ENCODE measurements around the gene ANKRD44. TPM values are rescaled to one million over a fixed set of nuclear protein-coding genes. Genes with fewer than 3 reads are reported as not detected.
"Not testable (repeated sequence)": the region's sequence is repeated elsewhere in the genome, so short reads cannot be mapped to it uniquely, and the experiment has no call there.

Gene ANKRD44
- total RNA-seq, 1 donor from 2014 or later, result 35.4 TPM

DNA sequence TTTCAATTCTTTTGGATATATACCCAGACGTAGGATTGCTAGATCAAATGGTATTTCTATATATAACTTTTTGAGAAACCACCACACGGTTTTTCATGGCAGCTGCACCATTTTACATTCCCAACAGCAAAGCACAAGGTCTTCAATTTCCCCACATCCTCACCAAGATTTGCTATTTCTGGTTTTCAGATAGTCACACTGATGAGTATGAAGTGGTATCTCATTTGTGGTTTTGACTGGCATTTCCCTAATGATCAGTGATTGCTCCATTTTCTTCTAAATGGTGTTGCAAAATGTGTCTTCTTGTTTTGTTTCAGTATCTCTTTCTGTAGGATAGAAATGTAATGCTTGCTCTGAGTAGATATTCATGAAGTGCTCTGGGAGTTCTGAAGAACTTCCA lies 52.0 kb downstream of the ANKRD44 start:
- DNase-seq, result no peak

DNA sequence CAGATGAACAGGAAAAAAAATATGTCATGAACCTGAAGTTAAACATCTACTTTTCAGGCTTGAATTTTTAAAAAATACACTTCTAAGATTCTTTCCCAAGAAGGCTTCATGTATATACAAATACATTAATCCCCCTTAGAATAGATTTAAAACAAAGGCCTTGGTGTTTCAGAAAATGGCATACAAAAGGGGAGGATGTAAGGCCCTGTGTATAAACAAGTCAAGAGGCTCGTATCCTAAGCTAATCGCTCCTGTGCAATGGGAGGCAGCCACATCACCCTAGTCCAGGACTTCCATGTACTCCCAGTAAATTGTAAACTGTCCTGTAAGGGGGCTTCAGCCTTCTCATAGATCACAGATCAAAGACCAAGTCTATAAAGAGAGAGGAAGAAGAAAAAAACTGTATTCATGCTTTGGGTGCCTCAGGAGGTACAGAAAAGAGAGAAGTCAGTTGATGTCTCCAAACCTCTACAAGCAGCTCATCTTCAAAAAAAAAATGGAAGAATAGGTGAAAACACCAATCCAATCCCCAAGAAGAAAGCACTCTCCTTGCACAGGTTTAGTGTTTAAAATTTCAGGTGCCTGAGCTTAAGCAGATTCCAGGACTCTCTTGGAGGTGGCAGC lies 53.9 kb downstream of the ANKRD44 start:
- no peak for DNase-seq

DNA sequence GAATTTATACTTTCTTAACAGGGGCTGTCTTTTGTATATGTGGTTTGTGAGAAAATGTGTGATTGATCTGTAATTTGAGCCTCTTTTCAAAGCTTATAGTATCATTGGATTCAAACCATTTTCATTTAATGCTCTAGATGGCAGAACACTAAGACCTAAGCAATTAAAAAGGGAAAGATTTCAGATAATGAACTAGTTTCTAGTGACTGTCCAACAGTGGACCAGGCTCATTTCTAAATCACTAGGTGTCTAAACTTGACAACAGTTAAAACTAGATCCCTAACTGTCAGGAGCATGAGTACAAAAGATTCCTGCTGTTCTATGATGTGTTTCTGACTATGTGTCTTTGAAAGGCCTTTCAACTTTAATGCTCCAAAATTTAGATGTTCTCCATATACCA lies 54.6 kb downstream of the ANKRD44 start:
- no peak for DNase-seq

DNA sequence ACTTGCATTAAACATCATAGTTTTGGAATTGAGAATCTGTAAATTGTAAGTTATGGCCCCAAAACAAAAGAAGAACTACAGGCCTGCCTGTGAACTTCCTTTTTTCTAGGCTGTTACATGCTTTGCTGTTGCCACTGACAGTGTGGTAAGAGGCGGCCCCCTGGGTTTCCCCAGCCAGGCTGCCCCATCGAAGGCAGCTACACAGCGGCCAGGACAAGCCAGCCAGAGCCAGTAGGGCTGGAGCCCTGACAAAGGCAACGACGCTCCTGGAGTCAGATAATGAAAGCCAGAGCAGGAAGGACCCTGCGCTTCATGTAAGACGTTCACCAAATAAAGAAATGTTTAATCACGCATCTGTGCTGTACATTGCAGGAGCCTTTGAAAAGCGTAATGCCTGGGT lies 55.0 kb downstream of the ANKRD44 start:
- peak; percentile 66 for DNase-seq

DNA sequence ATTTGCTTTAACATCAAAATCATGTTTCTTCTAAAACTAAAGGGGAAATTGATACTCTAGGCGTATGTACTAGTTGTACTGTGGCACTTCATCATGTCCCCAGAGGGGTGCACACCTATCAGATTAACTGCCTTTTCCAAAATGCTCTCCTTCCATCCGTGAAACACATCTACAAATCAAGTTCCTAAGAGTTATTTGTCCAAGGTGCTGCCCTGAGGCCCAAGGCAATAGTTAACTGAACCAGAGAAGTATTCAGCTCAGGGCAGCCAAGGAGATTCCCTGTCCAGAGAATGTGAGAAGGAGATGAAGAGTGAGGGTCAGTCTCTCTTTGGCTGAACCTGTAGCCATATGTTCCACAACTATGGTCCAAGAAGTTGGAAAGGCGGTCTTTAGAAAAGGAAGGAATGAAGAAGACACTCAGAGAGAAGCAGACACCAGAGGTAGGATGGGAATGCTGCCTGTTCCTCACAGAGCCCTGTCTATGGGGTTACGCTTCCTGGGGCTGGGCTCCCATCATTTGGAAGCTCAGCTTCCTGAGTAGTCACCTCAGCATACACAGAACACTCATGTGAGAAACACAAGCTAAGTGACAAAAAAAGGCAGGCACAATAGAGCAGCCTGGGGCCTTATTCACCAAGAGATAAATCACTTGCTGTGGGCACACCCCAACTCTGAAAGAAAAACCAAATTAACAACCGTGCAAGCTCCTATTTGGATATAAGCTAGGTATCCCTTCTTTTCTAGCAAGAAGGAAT lies 55.6 kb downstream of the ANKRD44 start:
- DNase-seq, result no peak

DNA sequence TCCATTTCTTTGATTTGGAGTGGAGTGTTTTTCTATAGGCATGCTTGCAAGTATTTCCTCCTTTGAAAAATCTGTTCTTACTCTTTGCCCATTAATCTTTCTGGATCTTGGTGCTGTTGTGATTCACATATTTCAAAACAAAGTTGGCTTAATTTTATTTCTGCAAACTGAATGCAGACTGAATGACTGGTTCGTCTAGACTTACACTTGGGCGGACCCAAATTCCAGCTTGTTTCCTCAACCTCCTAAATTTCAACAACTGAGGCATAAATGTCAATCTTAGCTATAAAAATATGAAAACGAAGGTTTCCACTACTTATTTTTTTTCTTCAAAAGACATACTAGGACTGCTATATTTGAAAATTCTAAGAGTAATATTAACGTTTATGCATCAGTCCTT lies 59.0 kb downstream of the ANKRD44 start:
- no peak for DNase-seq

DNA sequence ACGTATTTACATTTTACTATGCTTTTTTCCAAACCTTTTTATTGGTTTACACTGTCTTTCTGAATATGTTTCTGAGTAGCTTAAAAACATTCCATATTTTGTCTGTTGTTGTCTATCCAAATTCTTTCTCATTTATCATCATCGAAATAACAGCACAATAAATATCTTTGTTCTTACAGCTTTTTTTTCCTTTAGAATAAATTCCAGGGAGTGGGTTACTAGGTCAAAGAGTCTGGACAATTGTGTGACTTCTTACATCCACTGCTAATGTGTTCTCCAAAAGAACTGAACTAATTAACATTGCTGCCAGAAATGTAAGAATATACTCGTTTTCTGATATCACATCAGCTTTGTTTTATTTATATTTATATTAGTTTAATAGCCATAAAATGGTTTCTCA lies 59.4 kb downstream of the ANKRD44 start:
- no peak for DNase-seq

DNA sequence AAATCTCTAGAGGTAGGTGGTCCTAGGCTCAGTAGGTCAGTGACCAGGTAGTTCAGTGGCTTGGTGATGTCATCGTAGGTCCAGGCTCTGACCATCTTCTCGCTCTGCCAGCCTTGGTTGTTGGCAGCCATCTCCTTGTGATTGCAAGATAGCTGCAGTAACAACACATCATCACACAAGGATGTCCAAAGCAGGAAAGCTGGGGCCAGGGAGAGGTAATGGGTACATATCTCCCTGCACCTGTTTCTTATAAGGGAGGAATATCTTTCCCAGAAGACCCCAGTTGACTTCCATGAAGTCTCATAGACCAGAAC lies 60.5 kb downstream of the ANKRD44 start:
- no peak for DNase-seq

DNA sequence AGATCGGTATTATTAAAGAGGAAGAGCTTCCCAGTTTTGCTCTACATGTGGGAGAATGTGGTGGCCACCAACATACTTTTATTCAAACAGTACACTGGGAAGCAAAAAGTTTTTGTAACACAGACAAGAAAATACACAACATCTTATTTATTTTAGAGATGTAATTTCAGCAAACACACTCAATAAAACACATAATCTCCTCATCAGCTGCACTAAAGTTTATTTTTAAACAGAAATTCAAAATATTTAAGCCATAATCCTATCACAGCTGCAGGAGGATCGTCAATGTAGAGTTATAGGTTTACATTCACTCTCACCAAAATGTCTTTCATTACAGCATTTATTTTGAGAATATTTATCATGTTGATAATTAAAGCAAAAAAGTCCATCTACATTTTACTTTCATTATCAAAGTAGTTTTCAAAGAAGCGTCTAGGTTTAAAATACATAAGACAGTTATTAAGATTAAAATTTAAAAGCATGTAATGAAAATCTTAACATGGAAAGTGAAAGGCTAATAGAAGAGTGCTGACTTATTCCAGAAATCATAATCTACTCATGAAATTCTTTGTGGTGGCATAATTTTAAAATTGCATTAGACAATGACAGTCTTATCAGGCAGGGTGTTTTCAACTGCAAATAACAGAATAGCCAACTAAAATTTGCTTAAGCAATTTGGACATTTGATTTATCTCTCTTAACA lies 61.0 kb downstream of the ANKRD44 start:
- no peak for DNase-seq

DNA sequence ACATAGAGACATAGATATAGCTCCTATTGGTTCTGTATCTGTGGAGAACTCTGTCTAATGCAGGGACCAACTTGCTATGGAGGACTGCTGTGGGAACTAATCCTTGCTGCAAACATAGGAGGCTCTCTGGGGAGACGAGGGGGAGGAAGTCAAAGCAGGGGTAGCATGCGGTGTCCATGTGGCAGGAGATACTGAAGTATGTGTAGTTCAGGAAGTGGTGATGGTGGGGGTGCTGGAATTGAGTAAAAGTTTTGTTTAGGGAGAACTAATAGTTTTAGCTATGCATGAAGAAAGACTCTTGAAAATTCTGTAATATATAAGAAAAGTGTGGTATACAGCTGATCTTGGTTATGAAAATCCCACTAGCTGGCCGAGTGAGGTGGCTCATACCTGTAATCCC lies 62.0 kb downstream of the ANKRD44 start:
- DNase-seq, result no peak

DNA sequence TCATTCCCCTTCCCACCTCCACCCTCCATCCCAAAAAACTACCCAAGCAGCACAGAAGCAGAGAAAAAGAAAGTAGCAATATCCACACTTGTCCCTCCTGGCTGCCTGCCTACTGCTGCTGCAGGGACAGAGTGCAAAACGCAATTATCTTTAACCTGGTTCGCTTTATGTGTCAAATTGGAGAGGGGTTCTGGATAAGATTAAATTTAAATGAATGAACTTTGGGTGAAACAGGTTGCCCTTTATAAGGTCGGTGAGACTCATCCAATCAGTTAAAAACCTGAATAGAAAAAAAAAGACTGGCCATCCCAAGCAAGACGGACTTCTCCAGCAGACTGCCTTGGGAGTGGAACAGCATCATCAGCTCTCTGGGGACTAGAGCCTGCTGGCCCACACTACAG lies 62.6 kb downstream of the ANKRD44 start:
- DNase-seq, result no peak

DNA sequence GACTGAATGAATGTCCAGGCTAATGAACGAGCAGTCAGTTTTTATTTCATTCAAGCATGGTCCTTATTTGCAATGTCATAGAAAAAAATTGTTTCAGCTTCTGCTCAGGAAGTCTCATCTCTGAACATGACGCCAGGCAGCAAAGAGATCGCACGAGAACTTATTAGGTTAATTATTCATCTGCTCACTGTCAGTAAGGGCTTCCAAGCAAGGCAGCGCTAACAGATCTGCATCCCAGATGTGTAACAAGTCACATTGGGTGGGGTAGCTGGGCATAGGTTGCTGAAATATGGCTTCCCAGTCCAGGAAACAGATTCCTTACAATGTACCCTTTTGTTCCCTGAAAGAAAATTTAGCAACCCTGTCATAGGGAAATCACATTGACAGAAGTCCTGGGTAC lies 63.5 kb downstream of the ANKRD44 start:
- DNase-seq, result no peak

DNA sequence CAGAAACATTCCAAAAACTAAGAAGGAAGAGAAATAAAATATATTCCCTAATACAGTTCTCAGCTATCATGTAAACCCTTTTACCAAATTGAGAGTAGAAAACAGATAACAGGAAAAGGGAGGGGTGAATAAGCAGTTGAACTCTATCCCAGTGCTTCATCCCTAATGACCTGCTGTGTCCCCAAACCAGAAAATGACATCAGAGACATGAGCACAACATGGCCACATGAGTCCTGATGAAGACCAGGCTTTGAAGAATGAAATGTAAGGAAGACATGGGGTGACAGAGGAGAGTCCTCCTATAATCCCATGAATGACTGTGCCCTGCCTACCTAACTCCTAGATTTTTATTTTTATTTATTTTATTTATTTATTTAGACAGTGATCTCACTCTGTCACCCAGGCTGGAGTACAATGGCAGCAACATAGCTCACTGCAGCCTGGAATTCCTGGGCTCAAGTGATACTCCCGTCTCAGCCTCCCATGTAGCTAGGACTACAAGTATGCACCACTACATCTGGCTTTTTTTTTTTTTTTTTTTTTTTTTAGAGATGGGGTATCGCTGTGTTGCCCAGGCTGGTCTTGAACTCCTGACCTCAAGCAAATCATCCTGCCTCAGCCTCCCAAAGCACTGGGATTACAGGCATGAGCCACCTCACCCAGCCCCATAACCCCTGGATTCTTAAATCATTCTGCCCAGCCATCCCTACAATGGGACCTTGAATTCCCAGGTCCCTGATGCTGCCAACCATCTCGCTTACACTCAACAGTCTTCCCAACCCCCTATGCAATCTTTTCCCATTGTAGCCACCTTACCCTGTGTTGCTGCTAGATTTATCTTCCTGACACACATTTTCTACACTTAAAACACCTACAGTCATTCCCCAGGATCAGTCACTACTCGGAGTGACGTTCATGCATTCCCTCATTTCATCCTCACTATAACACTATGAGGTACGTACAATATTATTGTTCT lies 64.5 kb downstream of the ANKRD44 start:
- no peak for DNase-seq

DNA sequence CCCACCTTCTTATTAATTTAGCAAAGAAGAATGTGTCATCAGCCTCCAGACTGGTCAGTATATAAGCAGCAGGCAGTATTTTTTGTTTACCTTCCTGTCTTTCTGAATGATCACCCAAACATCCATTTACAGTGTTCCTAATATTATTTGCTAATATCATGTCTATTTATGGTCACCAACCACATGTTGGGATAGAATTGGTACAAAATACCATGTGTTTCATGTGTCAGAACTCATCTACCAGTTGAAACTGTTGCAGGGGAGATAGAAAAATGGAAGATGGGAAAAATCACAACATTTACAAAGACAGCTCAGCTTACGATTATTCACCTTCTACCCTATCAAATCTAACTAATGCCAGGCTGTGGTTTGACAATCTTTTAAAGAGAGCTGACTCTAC lies 66.2 kb downstream of the ANKRD44 start:
- DNase-seq, result no peak

DNA sequence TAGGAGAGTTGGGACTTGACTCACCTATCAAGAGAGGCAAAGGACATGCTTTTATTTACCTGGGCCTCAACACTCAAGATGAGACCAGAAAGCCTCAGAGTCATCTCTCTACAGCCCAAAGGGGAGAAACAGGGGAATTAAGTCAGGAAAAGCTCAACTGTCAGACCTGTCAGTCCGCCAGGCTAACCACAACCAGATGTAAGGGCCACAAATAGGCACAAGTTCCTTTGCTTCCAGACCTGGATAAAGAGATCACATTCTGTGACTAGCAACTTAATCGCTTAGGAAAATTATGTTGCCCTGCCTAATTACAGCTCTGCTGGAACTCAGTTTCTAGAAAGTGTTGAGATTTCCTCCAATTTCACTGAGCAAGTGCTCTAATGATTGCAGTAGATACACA lies 67.9 kb downstream of the ANKRD44 start:
- DNase-seq, result no peak

DNA sequence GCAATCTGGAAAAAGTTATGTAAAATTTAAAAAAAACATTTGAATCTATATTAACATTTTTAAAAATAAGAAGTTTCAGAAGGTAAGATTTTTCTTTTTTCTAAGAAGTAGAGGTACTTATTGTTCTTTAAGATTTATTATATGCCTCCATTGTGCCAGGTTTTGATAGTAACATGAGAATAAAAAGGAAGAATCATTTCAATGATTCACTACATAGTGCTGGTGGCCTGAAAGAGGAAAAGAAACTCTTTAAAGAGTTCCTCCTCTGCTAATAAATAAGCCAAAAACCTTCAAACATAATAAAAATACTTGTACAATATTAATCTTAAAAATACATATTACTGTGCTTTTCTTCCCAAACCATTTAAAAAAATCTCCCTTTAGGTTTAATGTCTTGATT lies 69.0 kb downstream of the ANKRD44 start:
- no peak for DNase-seq

DNA sequence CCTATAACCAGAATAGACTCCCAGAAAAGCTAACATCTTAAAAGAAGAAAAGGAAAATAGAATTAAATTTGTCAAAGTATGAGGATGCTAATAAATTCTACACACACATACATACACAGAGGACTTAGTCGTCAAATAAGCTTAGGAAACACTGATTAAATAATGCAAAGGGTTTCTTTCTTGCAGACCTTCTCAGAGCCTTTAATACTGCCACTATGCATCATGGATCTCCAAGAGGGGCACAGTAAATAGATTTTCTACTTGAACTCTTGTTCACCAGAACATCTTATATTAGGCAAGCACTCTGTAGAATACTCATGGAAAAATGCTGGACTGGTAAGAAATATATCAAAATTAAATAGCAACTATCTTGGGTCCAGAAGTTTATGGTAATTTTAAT lies 69.4 kb downstream of the ANKRD44 start:
- no peak for DNase-seq

DNA sequence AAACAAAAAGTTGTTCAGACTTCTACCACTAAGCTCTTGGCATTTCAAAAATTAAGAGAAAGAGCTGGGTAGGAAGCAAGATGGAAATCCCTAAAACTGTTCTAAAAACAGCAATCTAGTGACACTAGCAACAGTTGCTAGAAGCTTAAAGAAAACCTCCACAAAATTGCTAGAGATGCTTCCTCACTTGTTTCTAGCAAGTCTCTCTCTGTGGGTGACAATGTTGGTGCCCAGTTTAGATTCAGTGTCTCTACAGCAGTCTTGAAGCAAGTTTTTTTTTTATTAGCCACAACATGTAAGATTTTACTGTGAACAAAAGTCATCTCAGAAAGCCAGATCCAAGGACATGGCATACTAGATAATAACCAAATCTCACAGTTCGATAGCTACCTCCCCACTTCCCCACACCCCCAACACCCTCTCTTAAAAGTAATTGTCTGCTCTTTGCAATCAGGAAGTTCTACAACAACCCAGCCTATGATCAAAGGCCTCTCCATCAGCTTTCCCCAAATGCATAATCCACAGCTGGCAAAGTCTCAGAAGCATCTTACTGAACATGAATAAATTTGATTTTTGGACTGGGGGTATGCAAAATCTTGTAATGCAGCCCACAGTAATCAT lies 70.0 kb downstream of the ANKRD44 start:
- DNase-seq, result peak; percentile 43

DNA sequence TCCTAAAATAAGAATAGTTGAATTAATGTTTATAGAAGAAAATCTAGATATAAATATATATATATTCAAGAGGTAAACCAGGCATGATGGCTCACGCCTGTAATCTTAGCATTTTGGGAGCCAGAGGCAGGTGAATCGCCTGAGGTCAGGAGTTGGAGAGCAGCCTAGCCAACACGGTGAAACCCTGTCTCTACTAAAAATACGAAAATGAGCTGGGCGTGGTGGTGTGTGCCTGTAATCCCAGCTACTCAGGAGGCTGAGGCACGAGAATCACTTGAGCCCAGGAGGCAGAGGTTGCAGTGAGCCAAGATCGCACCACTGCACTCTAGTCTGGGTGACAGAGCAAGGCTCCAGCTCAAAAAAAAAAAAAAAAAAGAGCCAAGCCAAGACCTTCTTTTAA lies 70.6 kb downstream of the ANKRD44 start:
- DNase-seq, result not testable (repeated sequence)

DNA sequence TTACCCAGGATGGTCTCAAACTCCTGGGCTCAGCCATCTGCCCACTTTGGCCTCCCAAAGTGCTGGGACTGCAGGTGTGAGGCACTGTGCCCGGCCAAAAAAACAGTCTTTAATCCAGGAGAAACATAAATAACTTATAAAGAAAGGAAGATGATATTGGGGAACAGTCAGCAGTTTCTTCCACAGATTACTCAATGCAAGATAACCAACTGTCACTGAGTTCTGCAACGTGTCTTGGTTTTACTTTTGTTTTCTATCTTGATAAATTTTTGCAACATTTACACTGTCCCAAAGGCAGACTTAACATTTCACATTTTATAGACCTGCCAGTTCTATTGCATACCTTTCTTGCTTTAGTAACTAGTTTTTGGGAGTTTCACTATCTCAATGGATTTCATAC lies 71.1 kb downstream of the ANKRD44 start:
- no peak for DNase-seq

DNA sequence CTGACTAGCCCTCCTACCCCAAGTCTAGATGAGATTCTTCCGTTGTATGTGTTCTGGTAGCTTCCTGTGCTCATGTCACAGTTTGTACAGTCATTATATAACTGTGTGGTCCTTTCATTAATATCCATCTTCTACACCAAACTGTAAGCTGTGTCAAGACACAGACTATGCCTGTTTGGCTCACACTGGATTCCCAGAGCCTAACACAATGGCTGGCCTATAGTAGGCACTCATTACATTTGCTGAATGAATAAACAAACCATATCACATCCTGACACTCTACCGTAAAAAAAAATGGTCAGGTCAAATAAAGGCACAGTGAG lies 72.6 kb downstream of the ANKRD44 start:
- no peak for DNase-seq

DNA sequence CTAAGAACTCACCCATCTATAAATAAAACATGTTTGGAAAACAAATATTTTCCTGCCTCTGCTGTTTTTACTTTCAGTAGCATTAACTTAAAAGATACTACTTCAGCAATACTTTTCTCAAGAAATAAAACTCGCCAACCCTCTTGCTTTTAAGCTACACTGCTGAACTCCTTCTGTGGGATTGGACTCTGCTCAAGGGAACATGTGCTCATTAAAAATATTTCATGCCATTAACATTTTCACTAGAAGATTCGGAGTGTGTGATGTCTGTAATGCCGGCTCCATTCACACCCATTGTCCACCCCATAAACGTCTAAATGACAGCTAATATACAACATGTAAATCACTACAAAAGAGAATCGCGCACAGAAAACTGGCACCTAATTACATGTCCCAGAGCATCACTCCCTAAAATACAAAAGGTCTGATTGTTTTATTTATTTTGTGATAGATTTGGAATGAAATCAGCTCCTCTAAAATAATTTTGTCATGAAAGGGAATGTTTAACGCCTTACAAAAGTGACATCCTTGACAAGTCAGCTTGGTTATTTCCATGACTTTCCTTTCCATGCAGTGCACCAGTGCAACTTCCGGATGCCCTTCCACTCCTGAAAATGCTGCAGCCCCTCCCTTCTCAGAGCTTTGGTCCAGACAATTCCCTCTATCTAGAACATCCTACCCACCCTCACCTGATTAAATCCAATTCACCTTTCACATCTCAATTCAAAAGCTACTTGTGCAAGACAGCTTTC lies 73.1 kb downstream of the ANKRD44 start:
- DNase-seq, result no peak
